HG02840 (cell line): ENCODE results near the gene CWH43.
"Not testable (repeated sequence)": the region's sequence is repeated elsewhere in the genome, so short reads cannot be mapped to it uniquely, and the experiment has no call there.

ENCODE experiments used
- ATAC-seq: cut with Tn5 transposase; IDR thresholded peaks from one replicate; pipeline ENCODE4 v1.9.1; 2021; ENCODE audit warnings: mild to moderate bottlenecking, moderate library complexity, moderate number of reproducible peaks; ENCODE audit not compliant: unreplicated experiment, low FRiP score

The CWH43 gene

DNA sequence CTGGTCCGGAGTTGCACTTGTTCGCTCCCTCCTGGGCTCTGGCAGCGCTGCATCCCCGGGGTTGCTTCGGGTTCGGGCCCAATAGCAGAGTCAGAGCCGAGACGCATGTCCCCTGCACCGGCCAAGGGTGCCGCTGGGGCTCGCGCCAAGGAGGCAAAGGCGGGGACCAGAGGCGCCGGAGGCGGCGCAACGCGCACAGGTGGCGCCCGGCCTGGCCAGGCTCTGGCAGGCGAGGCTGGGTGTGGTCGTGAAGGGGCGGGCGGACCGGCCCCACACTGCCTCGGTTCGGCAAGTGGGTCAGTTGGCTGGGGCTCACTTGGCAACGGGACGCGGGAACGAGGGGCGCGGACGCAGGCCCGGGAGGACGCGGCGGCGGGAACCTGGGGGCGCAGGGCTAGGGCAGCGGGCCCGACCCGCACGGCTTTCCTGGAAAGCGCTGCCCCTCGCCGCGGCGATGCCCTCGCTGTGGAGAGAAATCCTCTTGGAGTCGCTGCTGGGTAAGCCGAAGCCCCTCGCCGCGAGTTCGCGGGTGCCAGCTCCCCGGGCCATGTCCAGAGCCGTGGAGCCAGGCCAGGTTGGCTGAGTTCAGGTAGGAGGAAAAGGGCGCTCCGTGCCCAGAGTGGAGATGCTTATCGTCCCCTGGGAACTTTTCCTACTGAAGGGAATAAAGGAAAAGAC lies at the start of gene CWH43:
Gene CWH43, plus strand, starts transcription at position 300 of the 678 bp plus-strand sequence. Its CDS starts 155 bp downstream, at position 455.
- ATAC-seq, result no peak

- no peak for ATAC-seq
Measured at GRCh38 chr4:48937033-48937432, 49.0 kb upstream of the CWH43 start.

- no peak for ATAC-seq
Measured at GRCh38 chr4:48938831-48939230, 47.2 kb upstream of the CWH43 start.

GRCh38 chr4:48939785-48940184 lies 46.3 kb upstream of the CWH43 start:
- ATAC-seq, result no peak

DNA sequence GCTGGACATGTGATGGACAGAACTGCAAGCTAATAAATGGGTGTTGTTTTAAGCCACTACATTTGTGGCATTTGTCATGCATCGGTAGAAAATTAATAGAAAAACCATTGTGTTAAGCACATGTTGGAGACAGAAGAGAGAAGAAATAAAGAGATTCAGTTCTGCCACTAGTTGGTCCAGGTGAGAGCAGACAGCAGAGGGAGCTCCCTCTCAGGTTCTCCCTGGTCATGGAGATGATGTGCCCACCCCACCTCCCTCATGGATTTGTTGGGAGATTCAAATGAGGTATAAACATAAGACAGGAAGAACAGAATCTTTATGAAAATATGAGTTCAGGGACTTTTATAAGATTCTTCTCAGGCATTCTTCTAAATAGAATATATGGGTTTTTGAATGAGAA lies 42.7 kb upstream of the CWH43 start:
- no peak for ATAC-seq

DNA sequence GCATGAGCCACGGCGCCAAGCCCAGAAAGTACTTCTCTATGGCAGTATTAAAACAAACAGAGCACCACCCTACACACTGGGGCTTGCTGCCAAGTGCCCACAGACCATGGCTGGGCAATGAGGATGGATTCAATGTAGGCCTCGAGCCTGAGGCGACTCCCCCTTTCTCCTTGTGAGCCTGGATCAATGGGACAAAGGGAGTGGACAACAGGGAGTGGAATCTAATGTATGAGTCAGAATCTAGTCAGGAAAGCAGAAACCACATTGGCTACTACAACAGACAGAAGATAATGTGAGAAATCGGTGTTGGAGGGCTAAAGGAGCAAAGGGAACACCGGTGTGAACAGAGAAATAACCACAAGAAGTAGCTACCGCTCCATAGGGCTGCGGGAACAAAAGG lies 41.8 kb upstream of the CWH43 start:
- no peak for ATAC-seq

GRCh38 chr4:48944756-48945241 lies 41.3 kb upstream of the CWH43 start:
- ATAC-seq, result no peak

- ATAC-seq, result no peak
Measured at GRCh38 chr4:48945981-48946380, 40.1 kb upstream of the CWH43 start.

- ATAC-seq, result no peak
Measured at GRCh38 chr4:48947731-48948130, 38.3 kb upstream of the CWH43 start.

- no peak for ATAC-seq
Measured at GRCh38 chr4:48949086-48949485, 37.0 kb upstream of the CWH43 start.

- ATAC-seq, result no peak
Measured at GRCh38 chr4:48949518-48950219, 36.4 kb upstream of the CWH43 start.

DNA sequence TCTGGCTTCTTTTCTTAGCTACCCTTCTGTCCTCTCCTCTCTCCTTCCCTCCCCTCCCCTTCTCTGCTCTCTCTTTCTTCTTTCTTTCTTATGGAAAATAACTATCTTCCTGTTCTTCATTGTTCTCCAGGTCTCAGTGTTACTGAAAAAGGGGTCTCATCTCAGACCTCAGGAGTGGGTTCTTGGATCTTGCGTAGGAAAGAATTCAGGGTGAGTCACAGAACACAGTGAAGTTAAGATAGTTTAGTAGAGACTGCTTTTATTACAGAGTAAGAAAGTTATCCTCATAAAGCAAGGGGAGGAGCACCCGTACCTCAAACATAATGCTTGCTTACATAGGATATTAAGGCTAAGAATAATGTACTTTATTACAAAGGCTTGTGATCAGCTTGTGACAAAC lies 31.8 kb upstream of the CWH43 start:
- no peak for ATAC-seq

DNA sequence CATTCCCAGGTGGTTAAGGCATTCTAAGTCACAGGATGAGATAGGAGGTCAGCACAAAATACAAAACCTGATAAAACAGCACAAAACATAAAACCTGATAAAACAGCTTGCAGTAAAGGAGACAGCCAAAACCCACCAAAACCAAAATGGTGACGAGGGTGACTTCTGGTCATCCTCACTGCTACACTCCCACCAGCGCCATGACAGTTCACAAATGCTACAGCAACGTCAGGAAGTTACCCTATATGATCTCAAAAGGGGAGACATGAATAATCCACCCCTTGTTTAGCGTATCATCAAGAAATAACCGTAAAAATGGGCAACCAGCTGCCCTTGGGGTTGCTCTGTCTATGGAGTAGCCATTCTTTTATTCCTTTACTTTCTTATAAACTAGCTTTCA lies 28.7 kb upstream of the CWH43 start:
- ATAC-seq, result not testable (repeated sequence)

- ATAC-seq, result no peak
Measured at GRCh38 chr4:48958582-48958981, 27.5 kb upstream of the CWH43 start.

DNA sequence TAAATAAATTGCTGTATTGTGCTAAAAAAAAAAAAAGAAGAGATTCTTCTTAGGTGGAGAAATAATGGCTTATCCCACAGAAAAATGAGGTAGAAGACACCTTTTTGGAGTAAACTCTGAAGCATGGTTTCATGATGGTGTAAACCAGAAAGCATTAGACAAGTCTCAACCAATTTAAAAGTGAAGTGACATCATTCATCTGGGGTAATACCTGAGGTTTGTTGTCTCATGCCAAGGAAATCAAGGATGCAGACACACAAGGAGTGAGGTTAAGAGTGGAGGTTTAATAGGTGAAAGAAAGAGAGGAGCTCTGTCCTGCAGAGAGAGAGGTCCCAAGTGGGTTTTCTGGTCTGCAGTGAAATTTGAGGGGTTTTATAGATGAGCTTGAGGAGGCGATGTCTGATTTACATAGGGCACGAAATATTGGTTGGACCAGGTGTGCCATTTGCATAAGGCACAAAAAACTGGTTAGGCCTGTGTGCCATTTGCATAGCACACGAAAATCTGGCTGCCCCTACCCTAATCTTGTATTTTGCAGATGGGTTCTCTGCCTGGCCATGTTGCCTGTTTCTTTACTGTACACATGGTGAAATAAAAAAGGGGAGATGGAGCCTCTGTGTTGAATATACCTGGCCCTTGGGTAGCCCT lies 25.0 kb upstream of the CWH43 start:
- no peak for ATAC-seq

DNA sequence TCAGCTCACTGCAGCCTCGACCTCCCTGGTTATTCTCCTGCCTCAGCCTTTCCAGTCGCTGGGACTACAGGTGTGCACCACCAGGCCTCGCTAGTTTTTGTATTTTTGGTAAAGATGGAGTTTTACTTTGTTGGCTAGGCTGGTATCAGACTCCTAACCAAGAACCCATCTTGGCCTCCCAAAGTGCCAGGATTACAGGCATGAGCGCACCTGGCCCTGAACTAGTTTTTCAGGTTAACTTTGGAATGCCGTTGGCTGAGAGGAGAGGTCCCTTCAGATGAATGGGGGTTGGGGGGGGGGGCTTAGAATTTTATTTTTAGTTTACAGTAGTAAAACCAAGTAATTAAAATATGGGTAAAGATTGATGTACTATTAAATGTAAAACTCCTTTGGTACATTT lies 23.4 kb upstream of the CWH43 start:
- ATAC-seq, result no peak

DNA sequence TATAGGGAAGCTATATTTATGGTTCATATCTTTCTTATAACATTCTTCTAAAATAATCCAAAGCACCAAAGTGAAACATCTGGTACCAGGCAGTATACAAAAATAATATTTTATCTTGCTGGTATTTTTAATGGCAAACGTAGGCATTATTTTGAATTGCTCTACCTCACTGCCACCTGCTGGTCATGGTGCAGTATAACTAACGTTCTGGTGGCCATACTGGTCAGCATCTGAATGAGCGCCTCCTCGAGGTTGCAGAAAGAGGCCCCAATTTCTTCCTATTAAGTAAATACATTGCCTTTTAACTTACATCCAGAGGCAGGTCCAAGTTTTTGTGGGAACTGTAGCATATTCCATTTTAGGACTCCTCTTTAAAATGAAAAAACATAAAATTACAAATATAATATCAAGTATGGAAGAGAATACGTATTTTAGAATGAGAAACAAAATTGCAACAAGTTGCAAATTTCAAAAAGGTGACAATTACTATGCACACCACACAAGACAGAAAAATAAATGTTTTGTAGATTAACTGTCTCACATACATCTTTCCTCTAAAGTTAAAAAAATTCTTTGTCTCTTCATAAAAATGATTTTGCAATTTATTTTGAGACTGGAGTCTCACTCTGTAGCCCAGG lies 22.9 kb upstream of the CWH43 start:
- no peak for ATAC-seq

- ATAC-seq, result no peak
Measured at GRCh38 chr4:48967101-48967500, 19.0 kb upstream of the CWH43 start.

GRCh38 chr4:48967631-48968030 lies 18.4 kb upstream of the CWH43 start:
- ATAC-seq, result no peak

DNA sequence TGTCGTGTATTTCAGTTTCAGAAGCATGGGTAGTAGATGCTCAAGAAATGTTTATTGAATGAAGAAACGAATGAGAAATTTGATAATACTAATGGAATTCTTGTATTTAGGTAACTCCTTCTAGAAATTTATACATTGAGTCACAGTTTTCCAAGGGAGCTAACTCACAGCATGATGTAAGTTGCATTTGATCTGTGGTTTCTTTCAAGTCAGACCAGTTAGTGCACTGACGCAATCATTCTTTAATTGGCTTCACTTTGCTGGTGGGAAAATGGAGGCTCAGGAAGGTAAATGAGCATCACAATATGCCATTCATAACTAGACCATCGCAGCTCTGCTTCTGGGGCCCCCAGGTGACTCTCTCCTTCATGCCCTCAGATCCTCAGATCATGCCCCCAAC lies 17.3 kb upstream of the CWH43 start:
- ATAC-seq, result no peak

GRCh38 chr4:48970471-48970921 lies 15.6 kb upstream of the CWH43 start:
- no peak for ATAC-seq
